ENCODE measurements around the gene HMG20A. TPM values are rescaled to one million over a fixed set of nuclear protein-coding genes. Genes with fewer than 3 reads are reported as not detected.

The HMG20A gene
- total and polyA plus RNA-seq, 2 of the 13 experiments (the other 11 are each of a cell fraction or from before 2014, with no cell fraction given) = 28.0 to 35.2 TPM

- no peak for TF ChIP-seq HOXA3 (CRISPR knock-in tag; IDR thresholded peaks at IDR 0.05)
- no peak for TF ChIP-seq ZNF83 (CRISPR knock-in tag; IDR thresholded peaks at IDR 0.05; ENCODE audit: borderline replicate concordance)
Measured at GRCh38 chr15:77525907-77526594, 105.4 kb downstream of the HMG20A start (continued).

DNA sequence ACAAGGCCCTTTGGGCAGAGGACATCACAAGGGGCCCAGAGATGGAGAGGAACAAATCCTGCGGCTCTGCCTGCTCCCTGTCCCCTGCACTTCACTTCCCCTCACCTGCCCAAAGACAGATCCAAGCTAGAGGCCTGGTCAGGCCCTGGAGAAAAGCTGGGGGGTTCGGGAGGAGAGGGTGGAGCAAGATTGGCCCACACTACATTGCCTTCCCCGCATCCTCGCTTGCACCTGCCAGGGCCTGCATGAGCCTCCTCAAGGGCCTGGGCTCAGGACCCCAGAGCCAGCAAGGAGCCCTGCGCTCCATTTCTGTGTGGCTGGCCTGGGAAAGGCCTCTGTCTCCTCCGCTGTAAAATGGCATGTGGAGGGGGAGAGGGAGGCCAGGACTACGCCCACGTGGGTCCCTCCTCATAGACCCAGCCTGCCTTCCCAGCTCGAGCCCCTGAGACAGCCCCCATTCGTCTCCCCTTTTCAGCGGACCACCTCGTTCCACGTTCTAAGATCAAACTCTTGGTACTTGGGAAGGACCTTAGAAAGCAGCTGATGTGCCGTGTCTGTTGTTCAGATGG lies 106.0 kb downstream of the HMG20A start:
- no peak for ATAC-seq
- intact Hi-C loops (cut with micrococcal nuclease; ENCODE audit: unreplicated experiment) = no loop called here
- BruUV-seq (replicated peaks) = no TSS peak
- Histone ChIP-seq H3K4me3 (replicated peaks in 1 of 3; ENCODE audit: insufficient read depth in 1 of 3, low read depth in 2 of 3, low read length in 3 of 3) (peak overlapping the region in 1 of 3 experiments; percentile 57; a peak in 1 of 6 replicates), H4K20me1 (ENCODE audit: insufficient read depth, low read length) (no peaks in the 10 kb centered on the region), H3K36me3 (replicated peaks in 1 of 2; ENCODE audit: control insufficient read depth in 1 of 2, insufficient read depth in 2 of 2, low read length in 2 of 2) (no peaks in the 10 kb centered on the region), H3K79me2 (ENCODE audit: insufficient read depth, low read length) (no peaks in the 10 kb centered on the region), H3K27me3 (ENCODE audit: control insufficient read depth in 1 of 2, insufficient read depth in 2 of 2, low read length in 2 of 2) (no peaks in the 10 kb centered on the region), H3K9ac (ENCODE audit: insufficient read depth, low read depth, low read length) (peak overlapping the region; percentile 44; the same call in 1 of the 2 replicates), H3K4me1 (ENCODE audit: insufficient read depth, low read length) (peaks cover 55% of the 10 kb centered on the region), H2AFZ (ENCODE audit: low read length) (no peak overlapping the region), H3K27ac (ENCODE audit: extremely low read length, insufficient read depth, low read length) (peak overlapping the region; percentile 46), H3K9me3 (ENCODE audit: low read length) (no peaks in the 10 kb centered on the region), H3K4me2 (ENCODE audit: low read depth, low read length) (peak overlapping the region; percentile 84)
- POLR2A ChIA-PET = interaction anchor here (3.0 to 3.8 kb wide), 2 partner anchors 17 to 18 kb away, joined by 11 to 19 read pairs; no protein-coding TSS in a partner anchor
- in situ Hi-C loops (cut with HindIII; ENCODE audit: extremely low pct_ligation_motif_present, low pct_unique_long_range_greater_than_20kb) = no loop called here
- DNase-seq (ENCODE audit: low spot score) = no peak
- CTCF ChIA-PET (ENCODE audit: low intra/inter-chr PET ratio, low total read pairs) = no interaction called here
- WGBS (ENCODE audit: low lambda C conversion rate) = 63% methylated on average over 9 of the region's 14 CpGs
- no peak for FAIRE-seq
- TF ChIP-seq SALL1 (CRISPR knock-in tag; IDR thresholded peaks at IDR 0.05) (0 out of 2 replicates have a peak, but pooled peaks have one; percentile 5), ARID2 (CRISPR knock-in tag; IDR thresholded peaks at IDR 0.05; ENCODE audit: borderline replicate concordance) (no peak), NRL (CRISPR knock-in tag; IDR thresholded peaks at IDR 0.05; ENCODE audit: borderline replicate concordance) (0 out of 2 replicates have a peak, but pooled peaks have one; percentile 8)

Measured in HepG2 (cell line).